Cardiac muscle cell (in vitro differentiated cells and primary cell): ENCODE data around the gene SLC45A2. TPM values are rescaled to one million over a fixed set of nuclear protein-coding genes. Genes with fewer than 3 reads are reported as not detected.

Experiments used
- DNase-seq, 2 donors: peaks; one replicate each; pipeline versions ENCODE4 v3.0.0 to v3.0.0-alpha.2; 2010 to 2017; ENCODE audit warnings: low read depth in 1 of 2, low spot score in 1 of 2
- H3K27ac ChIP-seq: fragments of 200-600 bp; sonication (generic); 2 replicates; pipeline ENCODE4 v1.5.1; 2016
- H3K27me3 ChIP-seq: fragments of 200-600 bp; sonication (generic); 2 replicates; pipeline ENCODE4 v1.6.0; 2016; ENCODE audit warnings: control low read depth
- H3K36me3 ChIP-seq: fragments of 200-600 bp; sonication (generic); 2 replicates; pipeline ENCODE4 v1.5.1; 2016; ENCODE audit warnings: control low read depth
- H3K4me1 ChIP-seq: fragments of 200-600 bp; sonication (generic); 2 replicates; pipeline ENCODE4 v1.8.1; 2017; ENCODE audit warnings: low read depth, mild to moderate bottlenecking, mixed run types
- H3K4me3 ChIP-seq: fragments of 200-600 bp; sonication (generic); 2 replicates; pipeline ENCODE4 v1.5.1; 2016; ENCODE audit warnings: mild to moderate bottlenecking
- H3K9me3 ChIP-seq: fragments of 200-600 bp; sonication (generic); 2 replicates; pipeline ENCODE4 v1.5.1; 2017; ENCODE audit warnings: low read depth, mild to moderate bottlenecking, control low read depth
- polyA plus RNA-seq: library from polyadenylated mRNA; unstranded; fragments of >200 nt; fragmentation: Nextera tagmentation; extraction: Ambion mirVana; gene quantifications from 2 replicates; pipeline ENCODE4 v1.2.1, GENCODE V29; 2016
- total RNA-seq: library from RNA; depleted of rRNA; stranded (reverse); fragments of >200 nt; gene quantifications from 2 replicates; pipeline ENCODE4 v1.2.3, GENCODE V29; 2016
- TF ChIP-seq, protein P1 (sequence below): IDR thresholded peaks from 2 replicates; pipeline ENCODE4 v1.5.1; 2012; ENCODE audit warnings: low read depth, mild to moderate bottlenecking, low read length

SLC45A2 gene
- total and polyA plus RNA-seq, 2 experiments from 2014 or later = 0.32 TPM; not detected in 1

DNA sequence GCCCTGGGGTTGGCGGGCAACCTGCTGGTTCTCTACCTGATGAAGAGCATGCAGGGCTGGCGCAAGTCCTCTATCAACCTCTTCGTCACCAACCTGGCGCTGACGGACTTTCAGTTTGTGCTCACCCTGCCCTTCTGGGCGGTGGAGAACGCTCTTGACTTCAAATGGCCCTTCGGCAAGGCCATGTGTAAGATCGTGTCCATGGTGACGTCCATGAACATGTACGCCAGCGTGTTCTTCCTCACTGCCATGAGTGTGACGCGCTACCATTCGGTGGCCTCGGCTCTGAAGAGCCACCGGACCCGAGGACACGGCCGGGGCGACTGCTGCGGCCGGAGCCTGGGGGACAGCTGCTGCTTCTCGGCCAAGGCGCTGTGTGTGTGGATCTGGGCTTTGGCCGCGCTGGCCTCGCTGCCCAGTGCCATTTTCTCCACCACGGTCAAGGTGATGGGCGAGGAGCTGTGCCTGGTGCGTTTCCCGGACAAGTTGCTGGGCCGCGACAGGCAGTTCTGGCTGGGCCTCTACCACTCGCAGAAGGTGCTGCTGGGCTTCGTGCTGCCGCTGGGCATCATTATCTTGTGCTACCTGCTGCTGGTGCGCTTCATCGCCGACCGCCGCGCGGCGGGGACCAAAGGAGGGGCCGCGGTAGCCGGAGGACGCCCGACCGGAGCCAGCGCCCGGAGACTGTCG is 47.3 kb downstream of the SLC45A2 start:
- H3K4me3 ChIP-seq = no peak overlapping the region
- no peaks in the 10 kb centered on the region for H3K36me3 ChIP-seq
- no peaks in the 10 kb centered on the region for H3K9me3 ChIP-seq
- no peaks in the 10 kb centered on the region for H3K4me1 ChIP-seq
- TF ChIP-seq, protein P1, sequence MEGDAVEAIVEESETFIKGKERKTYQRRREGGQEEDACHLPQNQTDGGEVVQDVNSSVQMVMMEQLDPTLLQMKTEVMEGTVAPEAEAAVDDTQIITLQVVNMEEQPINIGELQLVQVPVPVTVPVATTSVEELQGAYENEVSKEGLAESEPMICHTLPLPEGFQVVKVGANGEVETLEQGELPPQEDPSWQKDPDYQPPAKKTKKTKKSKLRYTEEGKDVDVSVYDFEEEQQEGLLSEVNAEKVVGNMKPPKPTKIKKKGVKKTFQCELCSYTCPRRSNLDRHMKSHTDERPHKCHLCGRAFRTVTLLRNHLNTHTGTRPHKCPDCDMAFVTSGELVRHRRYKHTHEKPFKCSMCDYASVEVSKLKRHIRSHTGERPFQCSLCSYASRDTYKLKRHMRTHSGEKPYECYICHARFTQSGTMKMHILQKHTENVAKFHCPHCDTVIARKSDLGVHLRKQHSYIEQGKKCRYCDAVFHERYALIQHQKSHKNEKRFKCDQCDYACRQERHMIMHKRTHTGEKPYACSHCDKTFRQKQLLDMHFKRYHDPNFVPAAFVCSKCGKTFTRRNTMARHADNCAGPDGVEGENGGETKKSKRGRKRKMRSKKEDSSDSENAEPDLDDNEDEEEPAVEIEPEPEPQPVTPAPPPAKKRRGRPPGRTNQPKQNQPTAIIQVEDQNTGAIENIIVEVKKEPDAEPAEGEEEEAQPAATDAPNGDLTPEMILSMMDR = no peak
- no peak overlapping the region for H3K27ac ChIP-seq
- DNase-seq = peak in 1 of 2 donors; percentile 10
- H3K27me3 ChIP-seq = peaks cover 27% of the 10 kb centered on the region

DNA sequence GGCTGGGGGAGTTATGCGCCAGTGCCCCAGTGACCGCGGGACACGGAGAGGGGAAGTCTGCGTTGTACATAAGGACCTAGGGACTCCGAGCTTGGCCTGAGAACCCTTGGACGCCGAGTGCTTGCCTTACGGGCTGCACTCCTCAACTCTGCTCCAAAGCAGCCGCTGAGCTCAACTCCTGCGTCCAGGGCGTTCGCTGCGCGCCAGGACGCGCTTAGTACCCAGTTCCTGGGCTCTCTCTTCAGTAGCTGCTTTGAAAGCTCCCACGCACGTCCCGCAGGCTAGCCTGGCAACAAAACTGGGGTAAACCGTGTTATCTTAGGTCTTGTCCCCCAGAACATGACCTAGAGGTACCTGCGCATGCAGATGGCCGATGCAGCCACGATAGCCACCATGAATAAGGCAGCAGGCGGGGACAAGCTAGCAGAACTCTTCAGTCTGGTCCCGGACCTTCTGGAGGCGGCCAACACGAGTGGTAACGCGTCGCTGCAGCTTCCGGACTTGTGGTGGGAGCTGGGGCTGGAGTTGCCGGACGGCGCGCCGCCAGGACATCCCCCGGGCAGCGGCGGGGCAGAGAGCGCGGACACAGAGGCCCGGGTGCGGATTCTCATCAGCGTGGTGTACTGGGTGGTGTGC is 48.0 kb downstream of the SLC45A2 start, which contains the start of gene RXFP3:
Gene RXFP3 (plus strand): TSS at position 6 of the 636 bp plus-strand sequence. CDS start 355 bp downstream, at position 361.
- H3K9me3 ChIP-seq = no peaks in the 10 kb centered on the region
- TF ChIP-seq, protein P1 = no peak
- peak within 1 kb of the TSS; percentile 25 for H3K4me3 ChIP-seq
- no peak within 1 kb of the TSS for H3K27ac ChIP-seq
- no peaks in the 10 kb centered on the region for H3K4me1 ChIP-seq
- no peaks in the 10 kb centered on the region for H3K36me3 ChIP-seq
- peak; percentile 34 to 66 for DNase-seq
- H3K27me3 ChIP-seq = peaks cover 27% of the 10 kb centered on the region

DNA sequence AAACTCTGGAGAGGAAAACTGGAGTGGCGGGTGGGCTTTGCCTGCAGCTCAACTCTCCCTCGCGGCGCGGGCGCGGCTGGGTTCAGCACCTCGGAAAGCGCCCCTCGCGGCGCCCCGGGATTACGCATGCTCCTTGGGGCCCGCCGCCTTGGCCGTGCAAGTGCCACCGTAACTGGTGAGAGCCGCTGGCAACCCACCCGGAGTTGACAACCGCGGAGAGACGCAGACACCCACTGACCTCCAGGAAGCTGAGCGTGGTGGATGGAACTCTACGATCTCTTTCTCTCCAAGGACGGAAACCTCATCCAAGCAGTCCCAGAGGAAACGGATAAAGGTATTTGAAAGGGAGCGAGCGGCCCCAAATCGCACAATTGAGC is 48.5 kb downstream of the SLC45A2 start:
- H3K9me3 ChIP-seq = no peaks in the 10 kb centered on the region

DNA sequence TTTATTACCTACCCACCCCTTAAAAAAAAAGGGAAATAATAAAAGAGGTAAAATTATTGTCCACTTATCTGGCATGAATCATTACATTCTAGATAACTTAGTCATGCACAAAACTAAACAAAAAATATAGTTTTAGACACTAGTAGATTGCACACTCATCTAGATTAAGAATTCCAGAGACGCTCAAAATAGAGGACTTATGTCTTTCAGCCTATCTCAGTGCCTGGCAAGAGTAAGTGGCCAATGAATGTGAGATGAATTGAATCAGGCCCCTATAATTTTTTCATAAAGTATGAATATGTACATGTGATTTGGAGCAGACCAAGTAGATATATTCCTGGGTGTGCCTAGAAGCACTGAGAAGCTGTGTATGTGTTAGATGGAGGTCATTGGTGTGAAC is 50.3 kb downstream of the SLC45A2 start:
- DNase-seq = no peak
- Histone ChIP-seq H3K4me1 (no peaks in the 10 kb centered on the region), H3K27ac (no peak overlapping the region), H3K27me3 (peaks cover 21% of the 10 kb centered on the region), H3K36me3 (no peaks in the 10 kb centered on the region), H3K4me3 (no peak overlapping the region), H3K9me3 (no peaks in the 10 kb centered on the region)
- TF ChIP-seq, protein P1 = no peak

More for the DNA sequence above, 48.5 kb downstream of the SLC45A2 start:
- H3K4me3 ChIP-seq = peak overlapping the region; percentile 25
- H3K36me3 ChIP-seq = no peaks in the 10 kb centered on the region
- peak; percentile 74 to 90 for DNase-seq
- peaks cover 22% of the 10 kb centered on the region for H3K27me3 ChIP-seq
- TF ChIP-seq, protein P1 = peak; percentile 16
- H3K27ac ChIP-seq = no peak overlapping the region
- H3K4me1 ChIP-seq = no peaks in the 10 kb centered on the region

DNA sequence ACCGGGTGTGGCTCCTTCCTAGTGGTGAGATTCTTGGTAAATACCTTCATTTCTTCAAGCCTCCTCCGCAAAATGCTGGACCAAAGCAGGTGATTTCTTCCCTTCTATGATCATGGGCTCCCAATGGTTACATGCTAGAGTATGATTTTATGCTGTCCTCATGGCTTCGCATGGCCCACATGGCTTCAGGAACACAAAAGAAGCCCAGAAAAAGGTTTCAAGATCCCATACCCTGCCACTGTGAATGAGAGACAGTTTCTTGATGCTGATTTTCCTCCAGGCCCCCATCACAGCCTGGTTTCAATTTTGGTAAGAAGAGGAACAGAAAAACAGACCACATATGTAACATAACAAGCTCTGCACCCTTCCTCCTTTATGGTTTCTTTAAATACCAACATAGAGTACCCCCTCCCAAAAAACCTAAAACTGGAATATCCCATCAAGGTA is 50.7 kb downstream of the SLC45A2 start:
- TF ChIP-seq, protein P1 = no peak
- H3K4me1 ChIP-seq = no peaks in the 10 kb centered on the region
- no peaks in the 10 kb centered on the region for H3K9me3 ChIP-seq
- H3K27me3 ChIP-seq = peaks cover 21% of the 10 kb centered on the region
- H3K27ac ChIP-seq = no peak overlapping the region
- no peak for DNase-seq
- no peaks in the 10 kb centered on the region for H3K36me3 ChIP-seq
- H3K4me3 ChIP-seq = no peak overlapping the region
